Gastrocnemius medialis (tissue), 4 donors: ENCODE measurements around the gene ANKRD29. TPM values are rescaled to one million over a fixed set of nuclear protein-coding genes. Genes with fewer than 3 reads are reported as not detected.

Experiments
- ATAC-seq, 2 donors: fragments of 150-250 bp; one replicate each; pipeline ENCODE4 v1.9.1; 2016
- DNase-seq, 2 donors: peaks; one replicate each; pipeline ENCODE4 v3.0.0-alpha.2; 2019
- H3K27ac ChIP-seq, 4 donors: fragments of 200-600 bp; sonication (generic); 1 replicate in 1 of 4; 2 replicates in 3 of 4; pipeline ENCODE4 v1.5.1; 2016 to 2018; ENCODE audit warnings: mild to moderate bottlenecking in 2 of 4, moderate library complexity in 1 of 4
- H3K27me3 ChIP-seq, 3 donors: fragments of 200-600 bp; sonication (generic) in 2 of 3; 1 replicate in 1 of 3; 2 replicates in 2 of 3; pipeline versions ENCODE4 v1.5.1 to v1.6.0; 2016 to 2019; ENCODE audit warnings: mild to moderate bottlenecking in 1 of 3, moderate library complexity in 1 of 3
- H3K36me3 ChIP-seq, 2 donors: fragments of 200-600 bp; sonication (generic) in 1 of 2; one replicate each; pipeline ENCODE4 v1.5.1; 2017 to 2018
- H3K4me1 ChIP-seq, 2 donors: fragments of 200-600 bp; sonication (generic) in 1 of 2; one replicate each; pipeline ENCODE4 v1.5.1; 2016 to 2017; ENCODE audit warnings: mild to moderate bottlenecking in 2 of 2
- H3K4me3 ChIP-seq, 4 donors: fragments of 200-600 bp; sonication (generic) in 3 of 4; 1 replicate in 1 of 4; 2 replicates in 3 of 4; pipeline ENCODE4 v1.5.1; 2016 to 2019; ENCODE audit warnings: mild to moderate bottlenecking in 2 of 4
- H3K9me3 ChIP-seq, 3 donors: fragments of 200-600 bp; sonication (generic) in 2 of 3; 1 replicate in 1 of 3; 2 replicates in 2 of 3; pipeline ENCODE4 v1.5.1; 2016 to 2019
- CTCF ChIP-seq, 5 experiments: fragments of 450-650 bp in 3 of 5; fragments of 200-600 bp in 2 of 5; sonication (generic) in 2 of 5; IDR thresholded peaks in 4 of 5; conservative IDR thresholded peaks in 1 of 5; 1 replicate in 4 of 5; 2 replicates in 1 of 5; pipeline ENCODE4 v1.5.1; 2016 to 2019; ENCODE audit warnings: antibody characterized with exemption in 5 of 5, mild to moderate bottlenecking in 3 of 5, moderate library complexity in 3 of 5
- POLR2A ChIP-seq, 2 donors: fragments of 450-650 bp; IDR thresholded peaks; one replicate each; pipeline ENCODE4 v1.6.1; 2017; ENCODE audit warnings: antibody characterized with exemption in 2 of 2, mild to moderate bottlenecking in 2 of 2, moderate library complexity in 2 of 2
- in situ Hi-C, 4 donors: fragments of 200-750 bp; cut with MboI; loops; one replicate each; pipeline versions ENCODE4 v1.15.0 to v1.8.0; 2017; ENCODE audit warnings: low sequenced_read_pairs in 4 of 4
- intact Hi-C: fragments of 100-400 bp; cut with DNase I; formaldehyde crosslinking; loops from one replicate; pipeline ENCODE4 v1.15.1; 2023; ENCODE audit warnings: low total_unique reads
- total RNA-seq, 4 donors: library from RNA; depleted of rRNA; stranded (reverse); fragments of >200 nt; gene quantifications; one replicate each; pipeline versions ENCODE4 v1.1.0 to v1.2.3, GENCODE V29; 2016

Gene ANKRD29
- total RNA-seq, 4 donors from 2014 or later = 0.93 to 2.8 (median 1.6) TPM

DNA sequence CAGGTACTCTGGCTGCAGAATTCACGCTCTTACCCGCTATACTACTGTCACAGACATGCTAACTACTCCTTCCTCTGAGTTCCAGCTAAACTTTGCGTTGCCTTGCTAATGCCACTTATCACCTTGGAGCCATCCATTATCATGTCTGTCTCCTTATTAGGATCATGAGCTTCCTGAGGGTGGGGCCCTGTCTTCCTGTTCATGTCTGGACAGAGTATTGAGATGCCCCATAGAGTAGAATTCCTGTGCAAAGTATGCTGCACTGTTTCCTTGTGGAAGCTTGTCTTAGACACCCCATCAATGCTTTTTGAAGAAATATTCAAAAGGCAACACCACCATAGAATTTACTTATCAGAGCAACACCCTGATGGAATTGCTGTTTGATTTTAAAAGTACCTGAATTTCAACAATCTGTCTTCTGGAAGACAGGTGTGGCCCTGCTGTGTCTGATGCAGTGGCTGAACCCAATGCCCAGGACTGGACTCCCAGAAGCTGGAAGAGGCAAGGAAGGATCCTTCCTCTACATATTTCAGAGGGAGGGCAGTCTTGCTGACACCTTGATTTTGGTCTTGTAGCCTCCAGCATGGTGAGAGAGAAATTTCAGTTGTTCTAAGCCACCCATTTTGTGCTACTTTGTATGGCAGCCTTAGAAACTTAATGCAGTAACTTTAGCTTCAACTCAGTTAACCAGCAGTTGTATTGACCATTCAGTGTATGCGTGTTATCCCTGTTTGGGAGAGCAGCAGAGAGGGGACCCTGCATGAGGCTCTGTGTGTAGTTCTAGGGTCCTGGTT is 32.1 kb upstream of the ANKRD29 start:
- intact Hi-C loops = no loop called here
- H3K4me3 ChIP-seq = no peak overlapping the region
- no peaks in the 10 kb centered on the region for H3K9me3 ChIP-seq
- no peak for ATAC-seq
- H3K27me3 ChIP-seq = peaks cover 4 to 15% (median 8%) of the 10 kb centered on the region in 3 donors
- H3K4me1 ChIP-seq = no peaks in the 10 kb centered on the region
- in situ Hi-C loops = no loop called here
- no peak for DNase-seq
- H3K36me3 ChIP-seq = no peaks in the 10 kb centered on the region
- TF ChIP-seq CTCF (IDR thresholded peaks at IDR 0.05 in 4 of 5, conservative IDR thresholded peaks at IDR 0.05 in 1 of 5) (no peak), POLR2A (IDR thresholded peaks at IDR 0.05) (no peak)
- no peak overlapping the region for H3K27ac ChIP-seq

DNA sequence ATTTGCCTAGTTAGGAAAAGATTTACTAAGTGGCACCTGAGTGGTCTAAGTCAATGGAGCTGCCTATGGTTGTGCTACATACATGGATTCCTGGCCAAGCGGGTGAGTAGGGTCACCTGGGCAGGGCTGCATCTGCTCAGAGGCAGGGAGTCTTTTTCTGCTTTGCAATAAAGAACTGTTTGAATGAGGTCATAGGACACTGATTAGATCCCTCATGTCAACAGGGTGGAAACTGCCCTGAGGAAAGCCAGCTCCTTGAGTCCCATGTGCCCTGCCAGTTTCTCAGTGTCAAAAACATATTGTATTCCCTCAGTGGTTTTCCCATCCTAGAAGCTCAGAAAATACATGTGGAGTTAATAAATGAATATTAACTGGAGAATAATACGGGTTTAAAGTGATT is 31.1 kb upstream of the ANKRD29 start:
- peaks cover 0 to 4% of the 10 kb centered on the region in 2 donors for H3K4me1 ChIP-seq
- ATAC-seq (no peak), DNase-seq (no peak)
- intact Hi-C loops (no loop called here), in situ Hi-C loops (no loop called here)
- no peak for TF ChIP-seq CTCF (IDR thresholded peaks at IDR 0.05 in 4 of 5, conservative IDR thresholded peaks at IDR 0.05 in 1 of 5)
- no peak for TF ChIP-seq POLR2A (IDR thresholded peaks at IDR 0.05)
- H3K9me3 ChIP-seq = no peaks in the 10 kb centered on the region
- peaks cover 14 to 18% (median 15%) of the 10 kb centered on the region in 3 donors for H3K27me3 ChIP-seq
- no peak overlapping the region for H3K4me3 ChIP-seq
- no peak overlapping the region for H3K27ac ChIP-seq
- H3K36me3 ChIP-seq = no peaks in the 10 kb centered on the region

- in situ Hi-C loops (no loop called here), intact Hi-C loops (no loop called here)
- H3K4me3 ChIP-seq = peak overlapping the region; percentile 44 to 67 (median 60)
- H3K36me3 ChIP-seq = no peaks in the 10 kb centered on the region
- H3K27me3 ChIP-seq = peaks cover 24 to 26% (median 25%) of the 10 kb centered on the region in 3 donors
- no peak overlapping the region for H3K27ac ChIP-seq
- no peaks in the 10 kb centered on the region for H3K9me3 ChIP-seq
- H3K4me1 ChIP-seq = peaks cover 0 to 4% of the 10 kb centered on the region in 2 donors
- ATAC-seq (no peak), DNase-seq (no peak)
- TF ChIP-seq CTCF (IDR thresholded peaks at IDR 0.05 in 4 of 5, conservative IDR thresholded peaks at IDR 0.05 in 1 of 5) = no peak
- TF ChIP-seq POLR2A (IDR thresholded peaks at IDR 0.05) = no peak
Measured at GRCh38 chr18:23690505-23691068, 27.9 kb upstream of the ANKRD29 start.

- intact Hi-C loops = no loop called here
- in situ Hi-C loops = no loop called here
- Histone ChIP-seq H3K4me1 (peaks cover 0 to 4% of the 10 kb centered on the region in 2 donors), H3K9me3 (no peaks in the 10 kb centered on the region), H3K27ac (peak overlapping the region in 1 of 4 donors; percentile 44), H3K27me3 (peaks cover 24 to 26% (median 25%) of the 10 kb centered on the region in 3 donors), H3K4me3 (peak overlapping the region; percentile 44 to 67 (median 60)), H3K36me3 (no peaks in the 10 kb centered on the region)
- TF ChIP-seq POLR2A (IDR thresholded peaks at IDR 0.05) (no peak), CTCF (IDR thresholded peaks at IDR 0.05 in 4 of 5, conservative IDR thresholded peaks at IDR 0.05 in 1 of 5) (no peak)
- no peak for DNase-seq
- peak; percentile 36 to 39 for ATAC-seq
Measured at GRCh38 chr18:23689616-23690504, 27.1 kb upstream of the ANKRD29 start.
